ENCODE measurements around the gene MEST. TPM values are rescaled to one million over a fixed set of nuclear protein-coding genes. Genes with fewer than 3 reads are reported as not detected.

The MEST gene
- total and polyA plus RNA-seq, 2 donors (not counting 3 experiments of a cell fraction or from before 2014, with no cell fraction given), result 46.7 to 52.6 TPM

GRCh38 chr7:130494431-130494858 lies 2.6 kb downstream of the MEST start:
- Histone ChIP-seq H3K27ac (ENCODE audit: insufficient read depth, low read depth, low read length) (no peak overlapping the region), H3K4me2 (ENCODE audit: insufficient read depth, low read length) (peak overlapping the region; percentile 49), H3K9me1 (replicated peaks; ENCODE audit: control insufficient read depth, extremely low read depth, insufficient read depth, low read length) (no peaks in the 10 kb centered on the region), H3K9me3 (replicated peaks; ENCODE audit: control insufficient read depth, insufficient read depth, low read length) (no peaks in the 10 kb centered on the region), H4K20me1 (replicated peaks; ENCODE audit: control insufficient read depth, extremely low read depth, insufficient read depth, low read length) (no peaks in the 10 kb centered on the region), H3K36me3 (ENCODE audit: control insufficient read depth in 2 of 2, extremely low read depth in 1 of 2, insufficient read depth in 2 of 2, low read length in 2 of 2) (no peaks in the 10 kb centered on the region), H3K4me1 (ENCODE audit: control insufficient read depth, extremely low read depth, insufficient read depth, low read length) (peaks cover 14% of the 10 kb centered on the region), H3K9ac (replicated peaks; ENCODE audit: extremely low read depth, insufficient read depth, low read length) (no peak overlapping the region), H2AFZ (ENCODE audit: low read depth, low read length) (no peak overlapping the region), H3K79me2 (ENCODE audit: control insufficient read depth, insufficient read depth, low read length) (no peaks in the 10 kb centered on the region), H3K27me3 (ENCODE audit: control insufficient read depth in 2 of 2, insufficient read depth in 2 of 2, low read length in 2 of 2) (no peaks in the 10 kb centered on the region), H3K4me3 (replicated peaks in 1 of 3; ENCODE audit: insufficient read depth in 1 of 3, low read depth in 1 of 3, low read length in 3 of 3) (no peak overlapping the region)
- ChIA-PET POLR2A (no interaction called here), CTCF (interaction anchor here (1.2 to 2.1 kb wide), 2 partner anchors 10 to 455 kb away, joined by 3 to 5 read pairs; no protein-coding TSS in a partner anchor)
- intact Hi-C loops (cut with micrococcal nuclease) (no loop called here), dilution Hi-C loops (cut with MboI; ENCODE audit: extremely low pct_ligation_motif_present, low sequenced_read_pairs) (no loop called here)
- FAIRE-seq, result no peak
- no TSS peak for BruUV-seq (replicated peaks)
- peak; percentile 34 for DNase-seq (ENCODE audit: low read depth, low spot score)
- peak; percentile 33 for TF ChIP-seq GATA2 (IDR thresholded peaks at IDR 0.05; ENCODE audit: insufficient read depth, insufficient read length, low read depth, low read length)
- no peak for TF ChIP-seq CTCF (IDR thresholded peaks at IDR 0.05; ENCODE audit: extremely low read depth in 1 of 2, insufficient read depth in 1 of 2, low read depth in 1 of 2, low read length in 2 of 2)

- H3K9me1 ChIP-seq (replicated peaks; ENCODE audit: control insufficient read depth, extremely low read depth, insufficient read depth, low read length), result no peaks in the 10 kb centered on the region
- no peak overlapping the region for H3K27ac ChIP-seq (ENCODE audit: insufficient read depth, low read depth, low read length)
- DNase-seq (ENCODE audit: low read depth, low spot score) (no peak), FAIRE-seq (no peak)
- dilution Hi-C loops (cut with MboI; ENCODE audit: extremely low pct_ligation_motif_present, low sequenced_read_pairs) (no loop called here), intact Hi-C loops (cut with micrococcal nuclease) (no loop called here)
- H3K9ac ChIP-seq (replicated peaks; ENCODE audit: extremely low read depth, insufficient read depth, low read length), result no peak overlapping the region
- H3K4me3 ChIP-seq (replicated peaks in 1 of 3; ENCODE audit: insufficient read depth in 1 of 3, low read depth in 1 of 3, low read length in 3 of 3), result no peak overlapping the region
- H3K9me3 ChIP-seq (replicated peaks; ENCODE audit: control insufficient read depth, insufficient read depth, low read length), result no peaks in the 10 kb centered on the region
- CTCF ChIA-PET, result no interaction called here
- no TSS peak for BruUV-seq (replicated peaks)
- H3K4me1 ChIP-seq (ENCODE audit: control insufficient read depth, extremely low read depth, insufficient read depth, low read length), result no peaks in the 10 kb centered on the region
- H4K20me1 ChIP-seq (replicated peaks; ENCODE audit: control insufficient read depth, extremely low read depth, insufficient read depth, low read length), result no peaks in the 10 kb centered on the region
- POLR2A ChIA-PET, result no interaction called here
- H3K36me3 ChIP-seq (ENCODE audit: control insufficient read depth in 2 of 2, extremely low read depth in 1 of 2, insufficient read depth in 2 of 2, low read length in 2 of 2), result no peaks in the 10 kb centered on the region
- H3K4me2 ChIP-seq (ENCODE audit: insufficient read depth, low read length), result no peak overlapping the region
- H3K79me2 ChIP-seq (ENCODE audit: control insufficient read depth, insufficient read depth, low read length), result no peaks in the 10 kb centered on the region
- TF ChIP-seq EZH2 (IDR thresholded peaks at IDR 0.05; ENCODE audit: borderline replicate concordance, low read depth, low read length, severe bottlenecking) (no peak), CTCF (IDR thresholded peaks at IDR 0.05; ENCODE audit: extremely low read depth in 1 of 2, insufficient read depth in 1 of 2, low read depth in 1 of 2, low read length in 2 of 2) (no peak), JUN (IDR thresholded peaks at IDR 0.05; ENCODE audit: borderline replicate concordance, insufficient read depth, insufficient read length, low read depth) (no peak), MAX (IDR thresholded peaks at IDR 0.05; ENCODE audit: insufficient read depth, insufficient read length) (no peak)
- no peak overlapping the region for H2AFZ ChIP-seq (ENCODE audit: low read depth, low read length)
- H3K27me3 ChIP-seq (ENCODE audit: control insufficient read depth in 2 of 2, insufficient read depth in 2 of 2, low read length in 2 of 2), result no peaks in the 10 kb centered on the region
Measured at GRCh38 chr7:130500463-130500862, 8.6 kb downstream of the MEST start.
